Gastroesophageal sphincter (tissue), 2 donors: Measurements from ENCODE around the gene NUP210L.

Experiments used
- EP300 ChIP-seq: sonication (generic); formaldehyde crosslinking; IDR thresholded peaks from one replicate; pipeline ENCODE4 v1.6.1; 2017; ENCODE audit warnings: antibody characterized with exemption, mild to moderate bottlenecking
- POLR2A ChIP-seq, 2 donors: fragments of 450-650 bp; IDR thresholded peaks; one replicate each; pipeline ENCODE4 v1.6.1; 2017; ENCODE audit warnings: antibody characterized with exemption in 2 of 2, mild to moderate bottlenecking in 2 of 2, moderate library complexity in 1 of 2
- POLR2AphosphoS5 ChIP-seq: sonication (generic); formaldehyde crosslinking; IDR thresholded peaks from one replicate; pipeline ENCODE4 v1.6.1; 2017; ENCODE audit warnings: antibody characterized with exemption

DNA sequence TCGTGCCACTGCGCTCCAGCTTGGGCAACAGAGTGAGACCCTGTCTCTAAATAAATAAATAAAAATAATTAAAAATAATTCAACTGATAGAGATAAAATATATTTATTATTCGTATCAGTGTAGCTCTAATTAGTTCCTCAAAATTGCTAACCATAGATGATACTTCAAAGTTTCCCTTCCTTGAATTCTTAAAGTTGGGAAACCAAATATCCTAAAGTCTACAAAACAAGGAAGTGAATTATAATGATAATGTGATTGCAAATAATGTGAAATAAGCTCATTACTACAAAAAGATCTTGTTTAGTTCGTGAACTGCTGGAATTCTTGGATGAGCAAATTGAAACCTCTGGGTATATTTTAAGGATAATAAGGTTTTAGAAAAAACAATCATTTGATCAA lies 60.5 kb downstream of the NUP210L start:
- TF ChIP-seq EP300 (no peak), POLR2AphosphoS5 (no peak), POLR2A (IDR thresholded peaks at IDR 0.05) (no peak)
